IMR-90 (cell line): ENCODE measurements around the gene DTNA.

Experiments
- BHLHE40 ChIP-seq: fragments of 150-350 bp; IDR thresholded peaks from 2 replicates; pipeline ENCODE4 v1.6.1; 2016; ENCODE audit warnings: mild to moderate bottlenecking, low read depth, low read length
- CEBPB ChIP-seq: IDR thresholded peaks from 2 replicates; pipeline ENCODE4 v1.6.1; 2012; ENCODE audit warnings: low read depth, low read length, improper control_type of control experiment
- CTCF ChIP-seq: conservative IDR thresholded peaks from 2 replicates; pipeline ENCODE4 v1.5.1; 2012; ENCODE audit warnings: mild to moderate bottlenecking, low read depth, low read length, improper control_type of control experiment
- ELK1 ChIP-seq: fragments of 150-350 bp; IDR thresholded peaks from 2 replicates; pipeline ENCODE4 v1.6.1; 2016; ENCODE audit warnings: low read depth, mild to moderate bottlenecking, low read length, moderate library complexity, borderline replicate concordance
- MXI1 ChIP-seq: IDR thresholded peaks from 2 replicates; pipeline ENCODE4 v1.6.1; 2012; ENCODE audit warnings: low read depth, mild to moderate bottlenecking, low read length, moderate library complexity, borderline replicate concordance
- POLR2A ChIP-seq: IDR thresholded peaks from 2 replicates; pipeline ENCODE4 v1.6.1; 2012; ENCODE audit warnings: mild to moderate bottlenecking, low read depth, low read length

GRCh38 chr18:34837769-34838272 lies 127.7 kb downstream of the DTNA start:
- TF ChIP-seq POLR2A (no peak), CTCF (no peak), CEBPB (no peak), ELK1 (no peak), MXI1 (no peak), BHLHE40 (no peak)
